Measurements from ENCODE around the gene ICAM3.
"Not testable (repeated sequence)": the region's sequence is repeated elsewhere in the genome, so short reads cannot be mapped to it uniquely, and the experiment has no call there.

ICAM3 gene

GRCh38 chr19:10339380-10339960 lies at the start of gene ICAM3:
Gene ICAM3, minus strand, starts transcription at chr19:10339624. Its CDS starts 10 bp downstream, at chr19:10339614.
- DNase-seq (ENCODE audit: low spot score) = peak; percentile 67

- DNase-seq (ENCODE audit: low spot score) = peak; percentile 80
These were observed 49.5 kb upstream of the ICAM3 start for GRCh38 chr19:10388957-10389356.

GRCh38 chr19:10384580-10384979 lies 45.2 kb upstream of the ICAM3 start:
- DNase-seq (ENCODE audit: low spot score) = no peak

GRCh38 chr19:10383223-10383499 lies 43.7 kb upstream of the ICAM3 start:
- DNase-seq (ENCODE audit: low spot score) = not testable (repeated sequence)

GRCh38 chr19:10380313-10381102 lies 41.1 kb upstream of the ICAM3 start, which contains the start of gene TYK2:
Gene TYK2, minus strand, starts transcription at chr19:10380572. Its CDS starts 2,166 bp downstream, at chr19:10378406.
- peak; percentile 99 for DNase-seq (ENCODE audit: low spot score)

GRCh38 chr19:10379880-10380312 lies 40.5 kb upstream of the ICAM3 start:
- DNase-seq (ENCODE audit: low spot score) = no peak

GRCh38 chr19:10378124-10378523 lies 38.7 kb upstream of the ICAM3 start:
- no peak for DNase-seq (ENCODE audit: low spot score)

- not testable (repeated sequence) for DNase-seq (ENCODE audit: low spot score)
These were observed 37.8 kb upstream of the ICAM3 start for GRCh38 chr19:10377140-10377640.

GRCh38 chr19:10374931-10375330 lies 35.5 kb upstream of the ICAM3 start:
- DNase-seq (ENCODE audit: low spot score) = no peak

GRCh38 chr19:10372690-10373089 lies 33.3 kb upstream of the ICAM3 start:
- no peak for DNase-seq (ENCODE audit: low spot score)

- DNase-seq (ENCODE audit: low spot score) = no peak
These were observed 28.8 kb upstream of the ICAM3 start for GRCh38 chr19:10368101-10368803.

GRCh38 chr19:10366950-10367512 lies 27.6 kb upstream of the ICAM3 start:
- DNase-seq (ENCODE audit: low spot score) = not testable (repeated sequence)

- DNase-seq (ENCODE audit: low spot score) = no peak
These were observed 26.1 kb upstream of the ICAM3 start for GRCh38 chr19:10365518-10365917.

GRCh38 chr19:10364644-10365043 lies 25.2 kb upstream of the ICAM3 start:
- no peak for DNase-seq (ENCODE audit: low spot score)

- no peak for DNase-seq (ENCODE audit: low spot score)
These were observed 24.4 kb upstream of the ICAM3 start for GRCh38 chr19:10363789-10364281.

GRCh38 chr19:10362259-10362658 lies 22.8 kb upstream of the ICAM3 start:
- no peak for DNase-seq (ENCODE audit: low spot score)

- no peak for DNase-seq (ENCODE audit: low spot score)
These were observed 22.2 kb upstream of the ICAM3 start for GRCh38 chr19:10361569-10362011.

- DNase-seq (ENCODE audit: low spot score) = no peak
These were observed 17.0 kb upstream of the ICAM3 start for GRCh38 chr19:10356431-10356830.

- peak; percentile 88 for DNase-seq (ENCODE audit: low spot score)
These were observed 14.5 kb upstream of the ICAM3 start for GRCh38 chr19:10353793-10354391.

- DNase-seq (ENCODE audit: low spot score) = no peak
These were observed 13.6 kb upstream of the ICAM3 start for GRCh38 chr19:10352764-10353671.

GRCh38 chr19:10346509-10346908 lies 7.1 kb upstream of the ICAM3 start:
- DNase-seq (ENCODE audit: low spot score) = no peak
